Neuronal stem cell (in vitro differentiated cells): ENCODE results near the gene CYTH1.

Experiments used
- DNase-seq: peaks from one replicate; pipeline ENCODE4 v3.0.0-alpha.2; 2013; ENCODE audit warnings: low spot score
- H2AFZ ChIP-seq: one replicate; pipeline ENCODE4 v1.6.1; 2013; ENCODE audit warnings: mild to moderate bottlenecking, low read length, inconsistent platforms
- H2AK5ac ChIP-seq: 2 replicates; pipeline ENCODE4 v1.6.1; 2013; ENCODE audit warnings: low read depth, mild to moderate bottlenecking, inconsistent platforms, low read length, moderate library complexity, mixed read lengths
- H2BK120ac ChIP-seq: 2 replicates; pipeline ENCODE4 v1.6.1; 2013; ENCODE audit warnings: low read depth, mild to moderate bottlenecking, inconsistent platforms, low read length, moderate library complexity, mixed read lengths
- H2BK12ac ChIP-seq: one replicate; pipeline ENCODE4 v1.6.1; 2013; ENCODE audit warnings: low read length, inconsistent platforms
- H2BK15ac ChIP-seq: 2 replicates; pipeline ENCODE4 v1.6.1; 2013; ENCODE audit warnings: mild to moderate bottlenecking, low read length, inconsistent platforms, mixed read lengths
- H2BK5ac ChIP-seq: one replicate; pipeline ENCODE4 v1.6.1; 2013; ENCODE audit warnings: inconsistent platforms, mild to moderate bottlenecking, low read length, moderate library complexity
- H3K14ac ChIP-seq: one replicate; pipeline ENCODE4 v1.6.1; 2013; ENCODE audit warnings: low read length, inconsistent platforms
- H3K18ac ChIP-seq: 2 replicates; pipeline ENCODE4 v1.6.1; 2013; ENCODE audit warnings: low read length, inconsistent platforms
- H3K23ac ChIP-seq: 2 replicates; pipeline ENCODE4 v1.6.1; 2013; ENCODE audit warnings: low read depth, mild to moderate bottlenecking, mixed read lengths, low read length, inconsistent platforms; ENCODE audit not compliant: poor library complexity
- H3K27ac ChIP-seq: replicated peaks from 3 replicates; pipeline ENCODE4 v1.5.1; 2013; ENCODE audit warnings: low read length, inconsistent platforms
- H3K27me3 ChIP-seq, 3 experiments: 2 replicates each; pipeline ENCODE4 v1.6.1; 2013; ENCODE audit warnings: low read length in 3 of 3, mild to moderate bottlenecking in 2 of 3, inconsistent platforms in 1 of 3, low read depth in 1 of 3, mixed read lengths in 1 of 3, moderate library complexity in 1 of 3; ENCODE audit not compliant: control insufficient read depth in 3 of 3, insufficient read depth in 3 of 3
- H3K36me3 ChIP-seq, 2 donors: replicated peaks in 1 of 2; 2 replicates each; pipeline ENCODE4 v1.6.1; 2013; ENCODE audit warnings: low read length in 2 of 2; ENCODE audit not compliant: control insufficient read depth in 2 of 2, insufficient read depth in 2 of 2
- H3K4ac ChIP-seq: 2 replicates; pipeline ENCODE4 v1.6.1; 2013; ENCODE audit warnings: inconsistent platforms, mild to moderate bottlenecking, low read length, moderate library complexity
- H3K4me1 ChIP-seq, 2 donors: 1 replicate in 1 of 2; 2 replicates in 1 of 2; pipeline ENCODE4 v1.6.1; 2013; ENCODE audit warnings: low read length in 2 of 2, low read depth in 1 of 2; ENCODE audit not compliant: control insufficient read depth in 2 of 2, insufficient read depth in 1 of 2
- H3K4me2 ChIP-seq: one replicate; pipeline ENCODE4 v1.6.1; 2013; ENCODE audit warnings: mild to moderate bottlenecking, low read length, inconsistent platforms; ENCODE audit not compliant: insufficient read depth, poor library complexity, severe bottlenecking
- H3K4me3 ChIP-seq, 2 donors: 2 replicates each; pipeline ENCODE4 v1.5.1; 2013; ENCODE audit warnings: low read length in 2 of 2, mild to moderate bottlenecking in 2 of 2, inconsistent platforms in 1 of 2, moderate library complexity in 1 of 2
- H3K79me1 ChIP-seq: one replicate; pipeline ENCODE4 v1.6.1; 2013; ENCODE audit warnings: low read depth, mild to moderate bottlenecking, inconsistent platforms, low read length, moderate library complexity
- H3K9ac ChIP-seq: one replicate; pipeline ENCODE4 v1.6.1; 2013; ENCODE audit warnings: mild to moderate bottlenecking, low read depth, low read length, inconsistent platforms; ENCODE audit not compliant: poor library complexity
- H3K9me3 ChIP-seq, 2 donors: replicated peaks in 1 of 2; 2 replicates each; pipeline versions ENCODE3 to v1.6.1; 2013; ENCODE audit warnings: low read length in 2 of 2, mild to moderate bottlenecking in 2 of 2, inconsistent platforms in 1 of 2, low read depth in 1 of 2, mixed read lengths in 1 of 2, moderate library complexity in 1 of 2; ENCODE audit not compliant: control insufficient read depth in 2 of 2, insufficient read depth in 1 of 2
- H4K8ac ChIP-seq: one replicate; pipeline ENCODE4 v1.6.1; 2013; ENCODE audit warnings: low read depth, mild to moderate bottlenecking, inconsistent platforms, low read length, moderate library complexity
- H4K91ac ChIP-seq: one replicate; pipeline ENCODE4 v1.6.1; 2013; ENCODE audit warnings: low read length, low read depth, mild to moderate bottlenecking, inconsistent platforms; ENCODE audit not compliant: poor library complexity
- WGBS, 2 donors: extraction: QIAGEN DNeasy Blood & Tissue Kit; methylation state at CpG; one replicate each; pipeline ENCODE4 v1.1.7; 2013; ENCODE audit warnings: missing lambda C conversion rate in 2 of 2, mixed read lengths in 1 of 2; ENCODE audit not compliant: insufficient read length in 2 of 2, insufficient replicate concordance in 1 of 2; ENCODE audit errors: extremely low coverage in 2 of 2; 5-methylcytosine and 5-hydroxymethylcytosine counted together

The CYTH1 gene

DNA sequence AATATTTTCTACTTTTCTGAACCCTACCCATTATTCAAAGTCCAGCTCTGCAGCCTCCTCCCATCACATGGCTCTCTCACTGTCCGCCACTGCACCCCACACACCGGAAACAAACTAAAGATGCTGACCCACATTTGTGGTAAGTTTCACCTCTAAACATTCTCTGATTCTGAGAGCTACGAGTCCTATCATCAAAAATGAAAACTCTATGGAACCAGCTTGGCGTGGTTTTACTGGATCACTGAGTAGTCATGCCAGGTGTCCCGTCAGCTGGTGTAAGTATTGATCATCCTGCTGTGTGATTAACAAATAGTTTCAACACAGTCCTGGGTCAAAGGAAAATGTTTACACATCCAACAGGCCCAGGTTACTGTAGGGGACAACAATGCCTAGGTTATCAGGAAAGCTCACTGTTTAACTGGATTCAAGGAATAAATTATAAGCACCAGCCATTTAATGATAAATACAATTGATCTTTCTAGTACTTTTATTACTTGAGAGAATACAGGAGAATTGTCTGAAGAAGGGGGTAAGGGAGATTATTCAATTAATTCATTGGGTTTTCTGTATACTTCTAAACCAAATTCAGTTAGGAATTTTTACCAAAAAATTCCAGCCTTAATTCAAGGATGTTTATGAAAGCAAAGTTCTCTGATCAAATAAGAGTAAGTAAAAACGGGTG, 33.9 kb downstream of the CYTH1 start:
- no peak overlapping the region for H3K4me2 ChIP-seq

DNA sequence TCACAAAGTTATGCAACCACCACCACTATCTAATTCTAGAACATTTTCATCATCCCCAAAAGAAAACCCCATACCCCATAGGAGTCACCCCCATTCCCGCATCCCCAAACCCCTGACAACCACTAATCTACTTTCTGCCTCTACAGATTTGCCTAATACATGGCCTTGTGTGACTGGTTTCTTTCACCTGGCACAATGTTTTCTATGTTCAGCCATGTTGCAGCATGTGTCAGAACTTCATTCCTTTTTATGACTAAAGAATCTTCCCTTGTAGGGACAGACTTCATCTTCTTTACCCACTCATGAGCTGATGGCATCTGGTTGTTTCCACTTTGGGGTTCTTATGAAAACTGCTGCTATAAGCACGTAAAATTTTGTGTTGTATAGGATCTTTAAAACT, 34.6 kb downstream of the CYTH1 start:
- H3K4ac ChIP-seq: no peak overlapping the region
- no CpG with 5 or more reads among the region's 2 CpGs for WGBS, 2 donors

More for the DNA sequence above, 33.9 kb downstream of the CYTH1 start:
- no peak overlapping the region for H3K27ac ChIP-seq
- no peak overlapping the region for H2BK15ac ChIP-seq
- peaks cover 0 to 2% of the 10 kb centered on the region in 2 donors for H3K4me1 ChIP-seq
- no peaks in the 10 kb centered on the region for H3K27me3 ChIP-seq
- no CpG with 5 or more reads among the region's 6 CpGs for WGBS, 2 donors
- no peak overlapping the region for H3K18ac ChIP-seq
- H2BK12ac ChIP-seq: no peak overlapping the region
- no peak overlapping the region for H4K8ac ChIP-seq
- H3K79me1 ChIP-seq: no peaks in the 10 kb centered on the region
- H3K4me3 ChIP-seq: no peak overlapping the region
- H3K14ac ChIP-seq: no peak overlapping the region
- H2BK5ac ChIP-seq: no peak overlapping the region
- no peaks in the 10 kb centered on the region for H3K9me3 ChIP-seq
- H2BK120ac ChIP-seq: no peak overlapping the region
- H3K36me3 ChIP-seq: no peaks in the 10 kb centered on the region
- H3K4ac ChIP-seq: no peak overlapping the region
- H2AK5ac ChIP-seq: no peak overlapping the region
- H3K9ac ChIP-seq: no peak overlapping the region
- H2AFZ ChIP-seq: no peak overlapping the region
- H3K23ac ChIP-seq: no peak overlapping the region
- DNase-seq: no peak
- H4K91ac ChIP-seq: no peak overlapping the region

GRCh38 chr17:78746949-78747269, 35.2 kb downstream of the CYTH1 start:
- no CpG with 5 or more reads among the region's 2 CpGs for WGBS, 2 donors
- Histone ChIP-seq H2AFZ (no peak overlapping the region), H3K27ac (no peak overlapping the region), H3K23ac (no peak overlapping the region), H2BK120ac (no peak overlapping the region), H2AK5ac (no peak overlapping the region), H3K9ac (no peak overlapping the region), H4K91ac (no peak overlapping the region), H3K9me3 (no peaks in the 10 kb centered on the region), H3K14ac (no peak overlapping the region), H4K8ac (no peak overlapping the region), H3K4ac (no peak overlapping the region), H2BK12ac (no peak overlapping the region), H3K79me1 (peaks cover 3% of the 10 kb centered on the region), H2BK15ac (no peak overlapping the region), H2BK5ac (no peak overlapping the region), H3K4me1 (peaks cover 0 to 2% of the 10 kb centered on the region in 2 donors), H3K4me3 (no peak overlapping the region), H3K18ac (no peak overlapping the region), H3K4me2 (no peak overlapping the region), H3K27me3 (no peaks in the 10 kb centered on the region), H3K36me3 (no peaks in the 10 kb centered on the region)
- DNase-seq: no peak

More for the DNA sequence above, 34.6 kb downstream of the CYTH1 start:
- Histone ChIP-seq H2AFZ (no peak overlapping the region), H2AK5ac (no peak overlapping the region), H3K18ac (no peak overlapping the region), H2BK120ac (no peak overlapping the region), H3K4me3 (no peak overlapping the region), H3K79me1 (no peaks in the 10 kb centered on the region), H3K4me1 (peaks cover 0 to 2% of the 10 kb centered on the region in 2 donors), H3K36me3 (no peaks in the 10 kb centered on the region), H2BK12ac (no peak overlapping the region), H4K91ac (no peak overlapping the region), H4K8ac (no peak overlapping the region), H3K23ac (no peak overlapping the region), H2BK15ac (no peak overlapping the region), H3K14ac (no peak overlapping the region), H3K27ac (no peak overlapping the region), H3K4me2 (no peak overlapping the region), H3K9ac (no peak overlapping the region), H3K9me3 (no peaks in the 10 kb centered on the region), H3K27me3 (no peaks in the 10 kb centered on the region), H2BK5ac (no peak overlapping the region)
- no peak for DNase-seq

DNA sequence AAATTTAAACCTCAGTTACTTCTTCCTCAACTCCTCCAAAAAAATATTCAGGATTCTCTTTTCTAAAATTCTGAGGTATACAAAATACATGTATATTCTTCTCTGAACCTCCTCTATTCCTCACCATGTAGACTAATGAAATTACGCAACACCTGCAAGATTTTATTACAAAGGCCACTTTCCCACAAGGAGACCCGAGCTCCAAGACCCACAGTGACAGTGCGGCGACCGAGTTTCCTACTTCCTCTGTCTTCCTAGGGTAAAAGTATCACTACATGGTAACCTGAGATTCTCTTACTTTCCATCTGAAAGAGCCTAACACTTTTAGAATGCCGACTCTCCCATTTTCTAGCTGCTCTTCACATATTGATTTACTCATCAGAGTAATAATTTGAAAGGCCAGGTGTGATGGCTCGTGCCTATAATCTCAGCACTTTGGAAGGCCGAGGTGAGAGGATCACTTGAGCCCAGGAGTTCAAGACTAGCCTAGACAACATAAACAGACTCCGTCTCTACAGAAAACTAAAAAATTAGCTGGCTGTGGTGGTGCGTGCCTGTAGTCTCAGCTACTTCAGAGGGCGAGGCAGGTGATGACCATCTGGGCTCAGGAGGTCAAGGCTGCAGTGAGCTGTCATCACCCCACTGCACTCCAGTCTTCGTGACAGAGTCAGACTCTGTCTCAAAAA, 35.7 kb downstream of the CYTH1 start:
- H2BK5ac ChIP-seq: no peak overlapping the region
- H3K27ac ChIP-seq: no peak overlapping the region
- H2AK5ac ChIP-seq: no peak overlapping the region
- H3K4me3 ChIP-seq: no peak overlapping the region
- peaks cover 0 to 2% of the 10 kb centered on the region in 2 donors for H3K4me1 ChIP-seq
- H3K4ac ChIP-seq: no peak overlapping the region
- H3K9ac ChIP-seq: no peak overlapping the region
- no peaks in the 10 kb centered on the region for H3K27me3 ChIP-seq
- no CpG with 5 or more reads among the region's 12 CpGs for WGBS, 2 donors
- no peak overlapping the region for H3K18ac ChIP-seq
- no peak overlapping the region for H3K23ac ChIP-seq
- H2BK12ac ChIP-seq: no peak overlapping the region
- H3K79me1 ChIP-seq: peaks cover 3% of the 10 kb centered on the region
- H2BK120ac ChIP-seq: no peak overlapping the region
- no peak overlapping the region for H3K4me2 ChIP-seq
- H3K9me3 ChIP-seq: no peaks in the 10 kb centered on the region
- H3K14ac ChIP-seq: no peak overlapping the region
- DNase-seq: no peak
- no peak overlapping the region for H2AFZ ChIP-seq
- no peak overlapping the region for H4K8ac ChIP-seq
- H3K36me3 ChIP-seq: peaks cover 0 to 3% of the 10 kb centered on the region in 2 donors
- no peak overlapping the region for H4K91ac ChIP-seq
- H2BK15ac ChIP-seq: no peak overlapping the region
